OCI-LY1 (cell line): Measurements from ENCODE around the gene ESAM.

ENCODE experiments used
- CTCF ChIP-seq: fragments of 200-600 bp; sonication (generic), shearing (Covaris generic); IDR thresholded peaks from 2 replicates; pipeline ENCODE4 v1.5.1; 2017; ENCODE audit warnings: mild to moderate bottlenecking, antibody characterized with exemption, low read length, moderate library complexity, mixed read lengths
- EZH2 ChIP-seq: fragments of 200-600 bp; sonication (generic), shearing (Covaris generic); IDR thresholded peaks from 2 replicates; pipeline ENCODE4 v1.8.0; 2017; ENCODE audit warnings: borderline replicate concordance, mixed run types, mild to moderate bottlenecking, antibody characterized with exemption, low read length, moderate library complexity, mixed read lengths

- TF ChIP-seq CTCF (no peak), EZH2 (no peak)
Observed at GRCh38 chr11:124725719-124726105, 36.4 kb downstream of the ESAM start.
